ENCODE results near the gene SMIM44. TPM values are rescaled to one million over a fixed set of nuclear protein-coding genes. Genes with fewer than 3 reads are reported as not detected.
A peak's percentile ranks its signal among the peaks of the same experiment; 100 is the strongest.

The SMIM44 gene
- total and polyA plus RNA-seq, 9 of the 15 experiments (the other 6 are each of a cell fraction or from before 2014, with no cell fraction given), result not detected

DNA sequence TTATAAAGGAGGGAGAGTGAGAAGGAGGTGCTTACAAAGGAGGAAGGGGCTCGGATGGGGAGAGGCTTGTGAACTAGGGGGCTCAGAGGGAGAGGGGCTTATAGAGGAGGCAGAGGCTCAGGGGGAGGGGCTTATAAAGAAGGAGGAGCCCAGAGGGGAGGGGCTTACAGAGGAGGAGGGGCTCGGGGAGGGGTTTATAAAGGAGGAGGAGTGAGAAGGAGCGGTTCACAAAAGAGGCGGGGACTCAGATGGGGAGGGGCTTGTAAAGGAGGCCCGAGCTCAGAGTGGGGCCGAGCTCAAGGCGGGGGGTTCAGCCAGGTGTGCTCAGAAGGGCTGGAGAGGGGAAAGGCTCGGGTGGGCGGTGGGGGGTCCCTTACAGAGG is 3.4 kb downstream of the SMIM44 start:
- WGBS (ENCODE audit: insufficient coverage, low coverage, missing lambda C conversion rate), result 2% methylated on average over 6 of the region's 9 CpGs
- ChIA-PET POLR2A (interaction anchor here (0.5 to 1.9 kb wide), 12 partner anchors 9 to 1138 kb away, joined by 3 to 8 read pairs (median 3); partner anchors contain the start of gene DOHH), CTCF (ENCODE audit: low intra/inter-chr PET ratio) (no interaction called here)
- Histone ChIP-seq H3K9ac (ENCODE audit: insufficient read depth in 1 of 2, low read depth in 2 of 2, low read length in 2 of 2) (peak overlapping the region in 1 of 2 experiments; percentile 81; a peak in 1 of 4 replicates), H4K20me1 (replicated peaks; ENCODE audit: control insufficient read depth, insufficient read depth, low read length) (peaks cover 8% of the 10 kb centered on the region; the same call in 1 of the 2 replicates), H3K36me3 (ENCODE audit: control insufficient read depth, insufficient read depth, low read length) (no peaks in the 10 kb centered on the region), H3K27ac (ENCODE audit: extremely low read depth, low read depth, low read length) (no peak overlapping the region), H3K4me2 (ENCODE audit: insufficient read depth, low read length) (peak overlapping the region; percentile 80), H2AFZ (ENCODE audit: low read depth, low read length) (peak overlapping the region; percentile 69), H3K27me3 (ENCODE audit: control insufficient read depth in 2 of 2, insufficient read depth in 2 of 2, low read length in 2 of 2) (peaks cover 21 to 27% of the 10 kb centered on the region in 2 experiments; a peak in 4 of 5 replicates), H3K9me1 (ENCODE audit: control insufficient read depth, insufficient read depth, low read length) (no peaks in the 10 kb centered on the region), H3K4me3 (peak overlapping the region; percentile 43), H3K9me3 (replicated peaks; ENCODE audit: control insufficient read depth, insufficient read depth, low read depth, low read length) (no peaks in the 10 kb centered on the region), H3K79me2 (ENCODE audit: control insufficient read depth, insufficient read depth, low read length) (no peaks in the 10 kb centered on the region), H3K4me1 (replicated peaks in 1 of 2; ENCODE audit: control insufficient read depth in 2 of 2, insufficient read depth in 2 of 2, low read length in 2 of 2) (peaks cover 11 to 45% of the 10 kb centered on the region in 2 experiments)
- peak; percentile 90 for ATAC-seq
- BruUV-seq (replicated peaks), result no TSS peak
- intact Hi-C loops (cut with micrococcal nuclease) (no loop called here), in situ Hi-C loops (cut with MboI) (no loop called here)
- no peak for FAIRE-seq
- DNase-seq (ENCODE audit: extremely low read depth in 1 of 4, low spot score in 3 of 4), result peak; percentile 80 to 91 (median 86)
- TF ChIP-seq ZBTB7A (IDR thresholded peaks at IDR 0.05; ENCODE audit: borderline replicate concordance, control insufficient read depth, low read depth, low read length) (peak; percentile 35; the same call in 1 of the 2 replicates), TEAD2 (tag; IDR thresholded peaks at IDR 0.05) (no peak), ZKSCAN3 (CRISPR knock-in tag; IDR thresholded peaks at IDR 0.05) (no peak), HNRNPK (IDR thresholded peaks at IDR 0.05; ENCODE audit: low read depth, low read length, poor library complexity, severe bottlenecking) (no peak), JUN (IDR thresholded peaks at IDR 0.05; ENCODE audit: borderline replicate concordance, low read depth, low read length) (no peak), JUN (CRISPR knock-in tag; IDR thresholded peaks at IDR 0.05; ENCODE audit: borderline replicate concordance) (no peak), ZNF121 (CRISPR knock-in tag; conservative IDR thresholded peaks at IDR 0.05) (no peak), PML (IDR thresholded peaks at IDR 0.05; ENCODE audit: low read length) (no peak), ZNF175 (CRISPR knock-in tag; IDR thresholded peaks at IDR 0.05; ENCODE audit: low read depth) (no peak), ZNF75A (CRISPR knock-in tag; IDR thresholded peaks at IDR 0.05) (no peak), TEAD4 (IDR thresholded peaks at IDR 0.05; ENCODE audit: low read length) (no peak), TEAD4 (CRISPR knock-in tag; IDR thresholded peaks at IDR 0.05; ENCODE audit: borderline replicate concordance) (no peak), FOXA1 (IDR thresholded peaks at IDR 0.05; ENCODE audit: borderline replicate concordance) (no peak), RBM14 (IDR thresholded peaks at IDR 0.05; ENCODE audit: borderline replicate concordance, insufficient read depth, low read depth, low read length) (no peak), NRF1 (conservative IDR thresholded peaks at IDR 0.05 in 1 of 2, IDR thresholded peaks at IDR 0.05 in 1 of 2) (no peak), ZNF785 (CRISPR knock-in tag; IDR thresholded peaks at IDR 0.05) (no peak), SREBF2 (CRISPR knock-in tag; IDR thresholded peaks at IDR 0.05) (no peak), TAF9B (IDR thresholded peaks at IDR 0.05; ENCODE audit: partially characterized antibody) (no peak), ZNF354B (CRISPR knock-in tag; IDR thresholded peaks at IDR 0.05) (no peak), TRIM24 (IDR thresholded peaks at IDR 0.05) (no peak)
- TF ChIP-seq, protein P1, sequence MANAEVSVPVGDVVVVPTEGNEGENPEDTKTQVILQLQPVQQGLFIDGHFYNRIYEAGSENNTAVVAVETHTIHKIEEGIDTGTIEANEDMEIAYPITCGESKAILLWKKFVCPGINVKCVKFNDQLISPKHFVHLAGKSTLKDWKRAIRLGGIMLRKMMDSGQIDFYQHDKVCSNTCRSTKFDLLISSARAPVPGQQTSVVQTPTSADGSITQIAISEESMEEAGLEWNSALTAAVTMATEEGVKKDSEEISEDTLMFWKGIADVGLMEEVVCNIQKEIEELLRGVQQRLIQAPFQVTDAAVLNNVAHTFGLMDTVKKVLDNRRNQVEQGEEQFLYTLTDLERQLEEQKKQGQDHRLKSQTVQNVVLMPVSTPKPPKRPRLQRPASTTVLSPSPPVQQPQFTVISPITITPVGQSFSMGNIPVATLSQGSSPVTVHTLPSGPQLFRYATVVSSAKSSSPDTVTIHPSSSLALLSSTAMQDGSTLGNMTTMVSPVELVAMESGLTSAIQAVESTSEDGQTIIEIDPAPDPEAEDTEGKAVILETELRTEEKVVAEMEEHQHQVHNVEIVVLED (CRISPR knock-in tag; IDR thresholded peaks at IDR 0.05), result no peak
- TF ChIP-seq, protein P2, sequence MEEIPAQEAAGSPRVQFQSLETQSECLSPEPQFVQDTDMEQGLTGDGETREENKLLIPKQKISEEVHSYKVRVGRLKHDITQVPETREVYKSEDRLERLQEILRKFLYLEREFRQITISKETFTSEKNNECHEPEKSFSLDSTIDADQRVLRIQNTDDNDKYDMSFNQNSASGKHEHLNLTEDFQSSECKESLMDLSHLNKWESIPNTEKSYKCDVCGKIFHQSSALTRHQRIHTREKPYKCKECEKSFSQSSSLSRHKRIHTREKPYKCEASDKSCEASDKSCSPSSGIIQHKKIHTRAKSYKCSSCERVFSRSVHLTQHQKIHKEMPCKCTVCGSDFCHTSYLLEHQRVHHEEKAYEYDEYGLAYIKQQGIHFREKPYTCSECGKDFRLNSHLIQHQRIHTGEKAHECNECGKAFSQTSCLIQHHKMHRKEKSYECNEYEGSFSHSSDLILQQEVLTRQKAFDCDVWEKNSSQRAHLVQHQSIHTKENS (CRISPR knock-in tag; IDR thresholded peaks at IDR 0.05), result no peak
- TF ChIP-seq, protein P3, sequence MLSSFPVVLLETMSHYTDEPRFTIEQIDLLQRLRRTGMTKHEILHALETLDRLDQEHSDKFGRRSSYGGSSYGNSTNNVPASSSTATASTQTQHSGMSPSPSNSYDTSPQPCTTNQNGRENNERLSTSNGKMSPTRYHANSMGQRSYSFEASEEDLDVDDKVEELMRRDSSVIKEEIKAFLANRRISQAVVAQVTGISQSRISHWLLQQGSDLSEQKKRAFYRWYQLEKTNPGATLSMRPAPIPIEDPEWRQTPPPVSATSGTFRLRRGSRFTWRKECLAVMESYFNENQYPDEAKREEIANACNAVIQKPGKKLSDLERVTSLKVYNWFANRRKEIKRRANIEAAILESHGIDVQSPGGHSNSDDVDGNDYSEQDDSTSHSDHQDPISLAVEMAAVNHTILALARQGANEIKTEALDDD (IDR thresholded peaks at IDR 0.05), result no peak

Measured in K562 (cell line).